ENCODE data around the gene ACP7. TPM values are rescaled to one million over a fixed set of nuclear protein-coding genes. Genes with fewer than 3 reads are reported as not detected.
A peak's percentile ranks its signal among the peaks of the same experiment; 100 is the strongest.

Gene ACP7
- total and polyA plus RNA-seq, 8 donors, result not detected

GRCh38 chr19:39127812-39128515, 43.8 kb downstream of the ACP7 start:
- peak overlapping the region; percentile 72 to 91 (median 90) for H3K27ac ChIP-seq
- intact Hi-C loops (cut with DNase I; ENCODE audit: low total_unique reads), result no loop called here
- TF ChIP-seq CTCF (IDR thresholded peaks at IDR 0.05) (peak in 1 of 7 experiments; percentile 6), POLR2A (IDR thresholded peaks at IDR 0.05) (no peak)
- H3K4me3 ChIP-seq, result no peak overlapping the region
- no peaks in the 10 kb centered on the region for H3K27me3 ChIP-seq
- WGBS, 5 donors, result 34 to 52% (median 37%) methylated on average over 8 to 9 of the region's 9 CpGs
- no peaks in the 10 kb centered on the region for H3K9me3 ChIP-seq
- peak in 1 of 2 donors; percentile 87 for DNase-seq
- no peaks in the 10 kb centered on the region for H3K36me3 ChIP-seq
- H3K4me1 ChIP-seq, result peaks cover 55 to 84% (median 82%) of the 10 kb centered on the region in 4 donors

- WGBS, 5 donors, result 31 to 39% (median 32%) methylated on average over 6 of the region's 6 CpGs
- Histone ChIP-seq H3K27me3 (no peaks in the 10 kb centered on the region), H3K27ac (peak overlapping the region in 4 of 5 donors; percentile 88 to 91 (median 90)), H3K4me3 (no peak overlapping the region), H3K9me3 (no peaks in the 10 kb centered on the region), H3K36me3 (no peaks in the 10 kb centered on the region), H3K4me1 (peaks cover 62 to 91% (median 88%) of the 10 kb centered on the region in 4 donors)
- intact Hi-C loops (cut with DNase I; ENCODE audit: low total_unique reads), result no loop called here
- TF ChIP-seq EP300 (IDR thresholded peaks at IDR 0.05) (no peak), POLR2AphosphoS5 (IDR thresholded peaks at IDR 0.05) (no peak), CTCF (IDR thresholded peaks at IDR 0.05) (no peak), POLR2A (IDR thresholded peaks at IDR 0.05) (no peak)
- DNase-seq, result no peak
Observed at GRCh38 chr19:39128516-39129079, 44.4 kb downstream of the ACP7 start.

GRCh38 chr19:39129116-39129515, 44.9 kb downstream of the ACP7 start:
- Histone ChIP-seq H3K27ac (peak overlapping the region in 2 of 5 donors; percentile 90 to 91), H3K4me3 (no peak overlapping the region), H3K36me3 (no peaks in the 10 kb centered on the region), H3K9me3 (no peaks in the 10 kb centered on the region), H3K4me1 (peaks cover 67 to 95% (median 93%) of the 10 kb centered on the region in 4 donors), H3K27me3 (no peaks in the 10 kb centered on the region)
- TF ChIP-seq CTCF (IDR thresholded peaks at IDR 0.05) (no peak), POLR2A (IDR thresholded peaks at IDR 0.05) (no peak), POLR2AphosphoS5 (IDR thresholded peaks at IDR 0.05) (no peak), EP300 (IDR thresholded peaks at IDR 0.05) (no peak)
- DNase-seq, result no peak
- 88 to 94% (median 91%) methylated on average over 8 to 11 of the region's 11 CpGs for WGBS, 5 donors
- intact Hi-C loops (cut with DNase I; ENCODE audit: low total_unique reads), result no loop called here

- TF ChIP-seq CTCF (IDR thresholded peaks at IDR 0.05), result no peak
- no peak for TF ChIP-seq POLR2AphosphoS5 (IDR thresholded peaks at IDR 0.05)
- no peak for TF ChIP-seq EP300 (IDR thresholded peaks at IDR 0.05)
- no peak for TF ChIP-seq POLR2A (IDR thresholded peaks at IDR 0.05)
- Histone ChIP-seq H3K9me3 (no peaks in the 10 kb centered on the region), H3K27me3 (no peaks in the 10 kb centered on the region), H3K27ac (peak overlapping the region in 4 of 5 donors; percentile 40 to 74 (median 66)), H3K4me1 (peaks cover 67 to 89% (median 87%) of the 10 kb centered on the region in 4 donors), H3K36me3 (no peaks in the 10 kb centered on the region), H3K4me3 (no peak overlapping the region)
- 72 to 81% (median 74%) methylated on average over 22 of the region's 22 CpGs for WGBS, 5 donors
- no peak for DNase-seq
- intact Hi-C loops (cut with DNase I; ENCODE audit: low total_unique reads), result no loop called here
Observed at GRCh38 chr19:39130337-39131254, 46.4 kb downstream of the ACP7 start.
